HepG2 (cell line): ENCODE measurements around the gene GSDME.

ENCODE experiments used
- MAFK ChIP-seq, 2 experiments: IDR thresholded peaks in 1 of 2; conservative IDR thresholded peaks in 1 of 2; 2 replicates each; pipeline ENCODE4 v1.6.1; 2011; ENCODE audit warnings: improper control_type of control experiment in 2 of 2, low read length in 2 of 2
- NFRKB ChIP-seq: fragments of 450-650 bp; IDR thresholded peaks from 2 replicates; pipeline ENCODE4 v1.6.1; 2017
- ZNF276 ChIP-seq: sonication (generic); formaldehyde crosslinking; IDR thresholded peaks from 2 replicates; pipeline ENCODE4 v1.4.0; 2020; ENCODE audit warnings: mild to moderate bottlenecking, low read depth, missing genetic modification reagents

GRCh38 chr7:24734306-24734705 is 23.0 kb downstream of the GSDME start:
- TF ChIP-seq ZNF276 (CRISPR knock-in tag) (no peak), NFRKB (no peak), MAFK (conservative IDR thresholded peaks at IDR 0.05 in 1 of 2, IDR thresholded peaks at IDR 0.05 in 1 of 2; ENCODE audit: low read length in 2 of 2) (no peak)
